Measurements from ENCODE around the gene PELI2.

The PELI2 gene

DNA sequence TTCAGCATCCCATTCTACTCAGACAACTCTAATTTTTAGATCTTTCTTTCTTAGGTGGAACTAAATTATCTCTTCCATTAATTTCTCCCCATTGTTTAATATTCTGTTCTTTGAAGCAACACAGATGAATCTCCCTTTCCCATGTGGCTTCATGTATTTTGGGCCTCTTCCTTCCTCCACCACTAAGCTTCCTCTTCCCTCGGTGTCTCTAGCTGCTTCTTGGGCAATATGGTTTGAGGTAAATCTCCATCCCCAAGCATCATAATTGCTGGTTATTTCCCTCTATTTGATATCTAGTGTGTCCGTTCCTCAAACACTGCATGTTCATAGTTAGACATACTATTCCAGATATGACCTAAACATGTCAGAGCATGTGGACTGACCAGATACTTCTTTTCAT is 119.2 kb downstream of the PELI2 start:
- no peak for DNase-seq (ENCODE audit: low read depth)
- no peak overlapping the region for H3K4me3 ChIP-seq (ENCODE audit: low read depth, low read length)
- TF ChIP-seq, protein P1, sequence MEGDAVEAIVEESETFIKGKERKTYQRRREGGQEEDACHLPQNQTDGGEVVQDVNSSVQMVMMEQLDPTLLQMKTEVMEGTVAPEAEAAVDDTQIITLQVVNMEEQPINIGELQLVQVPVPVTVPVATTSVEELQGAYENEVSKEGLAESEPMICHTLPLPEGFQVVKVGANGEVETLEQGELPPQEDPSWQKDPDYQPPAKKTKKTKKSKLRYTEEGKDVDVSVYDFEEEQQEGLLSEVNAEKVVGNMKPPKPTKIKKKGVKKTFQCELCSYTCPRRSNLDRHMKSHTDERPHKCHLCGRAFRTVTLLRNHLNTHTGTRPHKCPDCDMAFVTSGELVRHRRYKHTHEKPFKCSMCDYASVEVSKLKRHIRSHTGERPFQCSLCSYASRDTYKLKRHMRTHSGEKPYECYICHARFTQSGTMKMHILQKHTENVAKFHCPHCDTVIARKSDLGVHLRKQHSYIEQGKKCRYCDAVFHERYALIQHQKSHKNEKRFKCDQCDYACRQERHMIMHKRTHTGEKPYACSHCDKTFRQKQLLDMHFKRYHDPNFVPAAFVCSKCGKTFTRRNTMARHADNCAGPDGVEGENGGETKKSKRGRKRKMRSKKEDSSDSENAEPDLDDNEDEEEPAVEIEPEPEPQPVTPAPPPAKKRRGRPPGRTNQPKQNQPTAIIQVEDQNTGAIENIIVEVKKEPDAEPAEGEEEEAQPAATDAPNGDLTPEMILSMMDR (IDR thresholded peaks at IDR 0.05; ENCODE audit: control insufficient read depth, extremely low read depth, insufficient read depth): no peak

DNA sequence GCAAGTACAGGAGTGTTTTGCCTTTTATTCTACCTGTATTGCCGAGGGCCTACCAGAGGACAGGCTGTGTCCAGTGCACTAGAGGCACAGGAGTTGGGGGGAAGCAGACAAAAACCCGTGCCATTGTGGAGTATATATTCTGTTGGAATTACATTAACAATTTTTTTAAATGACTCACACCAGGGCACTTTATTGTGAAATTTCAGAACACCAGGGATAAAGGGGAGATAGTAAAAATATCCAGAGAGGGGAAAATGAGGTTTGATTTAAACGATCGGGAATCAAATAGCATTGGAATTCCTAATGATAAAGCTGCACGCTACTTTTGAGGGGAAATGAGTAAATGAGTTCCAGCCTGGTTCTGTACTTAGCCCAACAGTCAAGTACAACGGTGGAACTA is 123.2 kb downstream of the PELI2 start:
- DNase-seq (ENCODE audit: low read depth): no peak
- no peak overlapping the region for H3K4me3 ChIP-seq (ENCODE audit: low read depth, low read length)
- TF ChIP-seq, protein P1 (IDR thresholded peaks at IDR 0.05; ENCODE audit: control insufficient read depth, extremely low read depth, insufficient read depth): no peak

DNA sequence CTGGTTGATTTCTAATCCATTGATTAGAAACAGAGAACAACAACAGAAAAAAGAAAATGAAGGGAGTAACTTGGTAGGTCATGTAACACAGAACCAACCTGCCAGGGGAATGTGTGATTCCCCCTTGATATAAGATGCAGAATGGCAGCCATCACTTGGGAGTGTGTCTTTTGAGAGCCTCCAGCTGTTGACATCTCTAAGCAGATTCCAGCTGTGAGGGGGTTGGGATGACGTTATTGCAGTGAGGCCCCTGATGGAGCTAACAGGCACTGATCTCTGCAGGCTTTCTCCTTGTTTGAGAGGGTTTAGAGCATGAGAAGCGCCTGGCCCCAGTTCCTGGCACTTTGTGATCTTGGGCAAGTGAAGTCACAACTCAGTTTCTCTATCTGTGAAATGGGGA is 124.9 kb downstream of the PELI2 start:
- no peak overlapping the region for H3K4me3 ChIP-seq (ENCODE audit: low read depth, low read length)
- TF ChIP-seq, protein P1 (IDR thresholded peaks at IDR 0.05; ENCODE audit: control insufficient read depth, extremely low read depth, insufficient read depth): no peak
- no peak for DNase-seq (ENCODE audit: low read depth)

DNA sequence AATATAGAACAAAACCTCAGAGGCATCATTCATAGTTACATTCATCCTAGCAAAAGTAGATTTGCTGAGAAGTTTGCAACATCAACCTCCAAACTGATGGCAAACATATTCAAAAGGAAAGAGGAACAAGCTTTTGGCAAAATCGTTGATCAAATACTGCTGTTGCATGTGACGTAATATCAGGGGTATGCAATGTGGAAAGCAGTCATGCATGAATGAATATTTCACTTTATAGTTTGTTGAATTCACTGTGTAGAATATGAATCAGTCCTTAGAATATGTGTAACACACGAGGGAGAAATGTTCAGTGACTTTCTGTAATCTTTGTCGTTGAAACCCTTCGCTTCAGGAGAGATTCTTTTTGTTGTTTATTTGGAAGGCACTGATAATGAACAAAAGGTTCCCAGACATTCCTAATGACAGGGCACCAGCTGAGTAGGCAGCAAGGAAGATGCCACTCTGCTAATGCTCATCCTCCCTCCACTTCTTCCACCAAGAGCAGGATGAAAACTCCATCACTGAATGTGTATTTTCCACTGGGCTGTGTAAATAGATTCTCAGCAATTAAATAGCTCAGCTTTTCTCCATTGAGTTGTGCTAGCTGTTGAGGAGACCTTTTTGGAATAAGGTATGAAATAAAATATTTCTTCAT is 126.1 kb downstream of the PELI2 start:
- no peak overlapping the region for H3K4me3 ChIP-seq (ENCODE audit: low read depth, low read length)
- DNase-seq (ENCODE audit: low read depth): no peak
- TF ChIP-seq, protein P1 (IDR thresholded peaks at IDR 0.05; ENCODE audit: control insufficient read depth, extremely low read depth, insufficient read depth): no peak

DNA sequence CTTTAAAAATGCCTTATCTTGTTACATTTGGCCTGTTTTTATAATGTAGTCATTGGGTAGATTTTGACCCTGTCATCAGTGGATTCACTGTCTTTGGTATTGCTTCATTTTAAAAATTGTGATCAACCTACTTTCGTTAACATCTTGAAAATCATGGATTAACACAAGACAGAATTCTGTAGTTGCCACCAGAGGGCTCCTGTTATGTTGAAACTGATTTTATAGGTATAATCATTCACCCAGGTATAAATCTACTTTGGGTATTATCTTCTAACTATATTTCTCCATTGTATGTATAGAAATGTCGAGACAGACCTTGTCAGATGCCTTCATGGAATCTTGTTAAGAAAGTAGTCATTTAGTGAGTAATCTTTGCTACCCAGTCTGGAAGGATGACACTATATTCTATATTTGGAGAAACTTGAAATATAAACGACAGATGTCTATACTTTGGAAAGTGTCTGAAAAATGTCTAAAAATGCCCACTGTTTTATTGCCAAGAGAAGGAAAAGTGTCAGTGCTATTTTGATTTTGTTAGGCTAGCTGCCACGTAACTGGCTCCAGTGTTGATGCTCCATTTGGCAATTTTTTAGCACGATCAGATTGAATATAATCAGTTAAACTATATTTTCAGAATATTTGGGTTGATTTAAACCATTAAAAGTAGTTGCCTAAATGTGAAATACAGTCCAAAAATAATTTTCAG is 129.4 kb downstream of the PELI2 start:
- peak; percentile 15 for DNase-seq (ENCODE audit: low read depth)
- no peak overlapping the region for H3K4me3 ChIP-seq (ENCODE audit: low read depth, low read length)
- TF ChIP-seq, protein P1 (IDR thresholded peaks at IDR 0.05; ENCODE audit: control insufficient read depth, extremely low read depth, insufficient read depth): peak; percentile 56

DNA sequence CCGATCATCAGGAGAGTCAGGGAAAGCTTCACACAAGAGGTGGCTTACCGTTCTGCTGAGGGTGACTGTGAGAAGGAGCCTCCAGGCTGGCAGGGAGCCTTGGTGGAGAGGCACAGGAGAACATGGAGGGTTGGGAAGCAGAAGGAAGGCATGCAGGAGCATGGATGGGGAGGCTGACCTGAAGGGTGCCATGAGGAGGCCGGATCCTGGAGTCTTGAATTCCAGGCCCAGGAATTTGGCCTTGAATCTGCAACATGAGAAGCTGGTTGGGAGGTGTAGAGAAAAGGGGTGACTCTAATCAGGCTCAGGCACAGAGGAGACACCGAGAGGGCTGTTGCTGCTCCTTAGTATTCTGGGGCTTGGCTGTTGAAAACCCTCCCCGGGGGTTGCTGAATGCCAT is 130.2 kb downstream of the PELI2 start:
- no peak overlapping the region for H3K4me3 ChIP-seq (ENCODE audit: low read depth, low read length)
- DNase-seq (ENCODE audit: low read depth): no peak
- TF ChIP-seq, protein P1 (IDR thresholded peaks at IDR 0.05; ENCODE audit: control insufficient read depth, extremely low read depth, insufficient read depth): no peak
